ENCODE results near the gene CRMP1. TPM values are rescaled to one million over a fixed set of nuclear protein-coding genes. Genes with fewer than 3 reads are reported as not detected.

The CRMP1 gene
- total RNA-seq, 1 experiment from 2014 or later: 14.1 TPM

Other genes with a start within 250 kb of the CRMP1 start
- 4.4 and 6.5 TPM in 2 replicates for gene EVC2, start 184.5 kb downstream of the CRMP1 start, total RNA-seq (2014; rRNA removed; shearing (Covaris generic))
- 18.3 and 25.7 TPM in 2 replicates for gene EVC, start 181.9 kb downstream of the CRMP1 start, total RNA-seq (2014; rRNA removed; shearing (Covaris generic))
- gene C4orf50, start 125.3 kb upstream of the CRMP1 start, total RNA-seq (2014; rRNA removed; shearing (Covaris generic)): not detected in 2 replicates

All from Daoy (cell line).